SU-DHL-6 (cell line): ENCODE measurements around the gene GATAD2B.

ENCODE experiments used
- CTCF ChIP-seq: fragments of 200-600 bp; sonication (generic); IDR thresholded peaks from one replicate; pipeline ENCODE4 v1.5.1; 2017; ENCODE audit warnings: antibody characterized with exemption, mild to moderate bottlenecking, low read length, moderate library complexity; ENCODE audit not compliant: insufficient read depth, poor library complexity, severe bottlenecking
- EZH2phosphoT487 ChIP-seq: fragments of 200-600 bp; sonication (generic), shearing (Covaris generic); conservative IDR thresholded peaks from 2 replicates; pipeline ENCODE4 v1.6.1; 2018; ENCODE audit warnings: mild to moderate bottlenecking, antibody characterized with exemption, low read length, moderate library complexity, mixed read lengths

GRCh38 chr1:153801028-153801625 is 121.6 kb downstream of the GATAD2B start:
- no peak for TF ChIP-seq CTCF
- no peak for TF ChIP-seq EZH2phosphoT487
